ENCODE measurements around the gene GASK1A. TPM values are rescaled to one million over a fixed set of nuclear protein-coding genes. Genes with fewer than 3 reads are reported as not detected.

The GASK1A gene
- total RNA-seq, 1 donor from 2014 or later: 11.9 TPM

Other genes starting within 250 kb of the GASK1A start
- gene CCDC13, start 206.1 kb upstream of the GASK1A start, total RNA-seq: 1.3 TPM
- 97.4 TPM for gene HIGD1A, start 174.8 kb upstream of the GASK1A start, total RNA-seq
- gene ACKR2, start 169.9 kb upstream of the GASK1A start, total RNA-seq: 5.6 TPM
- not detected for gene CYP8B1, start 103.4 kb upstream of the GASK1A start, total RNA-seq
- 5.7 TPM for gene ZNF662, start 73.2 kb upstream of the GASK1A start, total RNA-seq
- 16.1 TPM for gene POMGNT2, start 126.8 kb downstream of the GASK1A start, total RNA-seq

All from mesenteric fat pad (tissue), 1 donor.